HCT116 (cell line): ENCODE data around the gene MS4A15. TPM values are rescaled to one million over a fixed set of nuclear protein-coding genes. Genes with fewer than 3 reads are reported as not detected.

Source experiments
- ATAC-seq: fragments of 200-7000 bp; cut with Tn5 transposase; 2 replicates; pipeline ENCODE4 v1.9.1; 2020; ENCODE audit warnings: mild to moderate bottlenecking, moderate library complexity
- BruUV-seq: library from RNA; stranded (reverse); fragments of 400-500 nt; replicated peaks from 2 replicates; lab custom pipeline; 2021; lab: Mats Ljungman, UMichigan
- CTCF ChIA-PET: fragments of 300-600 bp; sonication (Branson Sonifier 250); formaldehyde crosslinking; loops from one replicate; lab custom pipeline; 2021; ENCODE audit warnings: antibody characterized with exemption; lab: Charles Lee
- POLR2A ChIA-PET: fragments of 300-600, 350-600 bp; sonication (Branson Sonifier 250); formaldehyde crosslinking; loops from one replicate; lab custom pipeline; 2021; ENCODE audit warnings: antibody characterized with exemption; lab: Charles Lee
- RAD21 ChIA-PET, 2 experiments: fragments of 300-600 bp; sonication (Branson Sonifier 250); formaldehyde crosslinking; loops; one replicate each; lab custom pipeline; 2023; ENCODE audit warnings: low total read pairs in 2 of 2; ENCODE audit not compliant: uncharacterized antibody in 2 of 2, unreplicated experiment in 2 of 2, low non-redundant PET in 1 of 2; lab: Charles Lee
- DNase-seq: peaks from one replicate; pipeline ENCODE4 v3.0.0-alpha.2; 2010; ENCODE audit warnings: low read depth, low spot score
- H2AFZ ChIP-seq: fragments of 200-600 bp; shearing (Covaris generic), sonication (generic); 2 replicates; pipeline ENCODE4 v1.6.1; 2017; ENCODE audit warnings: low read depth, mixed run types, mixed read lengths, antibody characterized with exemption, low read length; ENCODE audit not compliant: poor library complexity, severe bottlenecking
- H3K27ac ChIP-seq: 2 replicates; pipeline ENCODE4 v1.5.1; 2012; ENCODE audit warnings: low read depth, low read length
- H3K27me3 ChIP-seq: fragments of 200-600 bp; sonication (generic); 2 replicates; pipeline ENCODE4 v1.6.1; 2016; ENCODE audit warnings: mixed run types, low read length, mixed read lengths; ENCODE audit not compliant: insufficient read depth
- H3K36me3 ChIP-seq, 2 experiments: fragments of 200-500 bp in 1 of 2; fragments of 200-600 bp in 1 of 2; sonication (Bioruptor generic) in 1 of 2; sonication (generic) in 1 of 2; 2 replicates each; pipeline versions ENCODE4 v1.5.1 to v1.6.1; 2014 to 2016; ENCODE audit warnings: low read length in 2 of 2, inconsistent platforms in 1 of 2, mixed read lengths in 1 of 2, mixed run types in 1 of 2; ENCODE audit not compliant: insufficient read depth in 2 of 2, control insufficient read depth in 1 of 2
- H3K4me1 ChIP-seq, 2 experiments: fragments of 200-600 bp in 1 of 2; sonication (generic) in 1 of 2; 2 replicates each; pipeline versions ENCODE4 v1.5.1 to v1.6.1; 2012 to 2017; ENCODE audit warnings: low read length in 2 of 2, inconsistent platforms in 1 of 2, mild to moderate bottlenecking in 1 of 2, mixed read lengths in 1 of 2, mixed run types in 1 of 2, moderate library complexity in 1 of 2; ENCODE audit not compliant: insufficient read depth in 2 of 2, control insufficient read depth in 1 of 2
- H3K4me2 ChIP-seq: fragments of 200-600 bp; sonication (generic); 2 replicates; pipeline ENCODE4 v1.6.1; 2017; ENCODE audit warnings: mixed run types, low read length, mixed read lengths
- H3K4me3 ChIP-seq, 2 experiments: fragments of 200-600 bp in 1 of 2; sonication (generic) in 1 of 2; replicated peaks in 1 of 2; 2 replicates each; pipeline ENCODE4 v1.5.1; 2011 to 2016; ENCODE audit warnings: low read length in 2 of 2, control low read depth in 1 of 2, low read depth in 1 of 2, mild to moderate bottlenecking in 1 of 2, mixed read lengths in 1 of 2, mixed run types in 1 of 2
- H3K79me2 ChIP-seq: fragments of 200-600 bp; sonication (generic); 2 replicates; pipeline ENCODE4 v1.6.1; 2017; ENCODE audit warnings: mild to moderate bottlenecking, mixed run types, low read length, moderate library complexity, mixed read lengths; ENCODE audit not compliant: insufficient read depth
- H3K9ac ChIP-seq: fragments of 200-600 bp; sonication (generic); 2 replicates; pipeline ENCODE4 v1.6.1; 2016; ENCODE audit warnings: low read length, mixed read lengths
- H3K9me2 ChIP-seq: fragments of 200-600 bp; sonication (generic), shearing (Covaris generic); 2 replicates; pipeline ENCODE4 v1.6.1; 2017; ENCODE audit warnings: mixed run types, mild to moderate bottlenecking, moderate library complexity; ENCODE audit not compliant: insufficient read depth
- H3K9me3 ChIP-seq, 2 experiments: fragments of 200-500 bp in 1 of 2; fragments of 200-600 bp in 1 of 2; sonication (Bioruptor generic) in 1 of 2; sonication (generic) in 1 of 2; 2 replicates each; pipeline ENCODE4 v1.6.1; 2014 to 2017; ENCODE audit warnings: low read length in 2 of 2, mixed read lengths in 2 of 2, inconsistent platforms in 1 of 2, low read depth in 1 of 2, mild to moderate bottlenecking in 1 of 2, mixed run types in 1 of 2, moderate library complexity in 1 of 2; ENCODE audit not compliant: control insufficient read depth in 1 of 2, insufficient read depth in 1 of 2
- H4K20me1 ChIP-seq: fragments of 200-600 bp; sonication (generic), shearing (Covaris generic); 2 replicates; pipeline ENCODE4 v1.6.1; 2017; ENCODE audit warnings: mixed run types, mild to moderate bottlenecking, moderate library complexity; ENCODE audit not compliant: insufficient read depth
- CEBPB ChIP-seq: IDR thresholded peaks from 2 replicates; pipeline ENCODE4 v1.6.1; 2012; ENCODE audit warnings: low read depth
- EGR1 ChIP-seq: IDR thresholded peaks from 2 replicates; pipeline ENCODE4 v1.6.1; 2012; ENCODE audit warnings: low read depth
- ELF1 ChIP-seq: IDR thresholded peaks from 2 replicates; pipeline ENCODE4 v1.6.1; 2012; ENCODE audit warnings: low read depth, borderline replicate concordance
- EZH2 ChIP-seq: fragments of 200-600 bp; sonication (generic); IDR thresholded peaks from 2 replicates; pipeline ENCODE4 v1.6.1; 2017; ENCODE audit warnings: antibody characterized with exemption, mixed run types
- EZH2phosphoT487 ChIP-seq: fragments of 200-600 bp; IDR thresholded peaks from 2 replicates; pipeline ENCODE4 v1.6.1; 2018; ENCODE audit warnings: antibody characterized with exemption, borderline replicate concordance
- FOSL1 ChIP-seq: IDR thresholded peaks from 2 replicates; pipeline ENCODE4 v1.6.1; 2012; ENCODE audit warnings: low read depth
- JUND ChIP-seq: IDR thresholded peaks from 2 replicates; pipeline ENCODE4 v1.6.1; 2012
- POLR2A ChIP-seq: IDR thresholded peaks from 2 replicates; pipeline ENCODE4 v1.7.0; 2011; ENCODE audit warnings: borderline replicate concordance; ENCODE audit not compliant: insufficient read depth, insufficient read length; ENCODE audit errors: extremely low read depth
- POLR2AphosphoS5 ChIP-seq: IDR thresholded peaks from 2 replicates; pipeline ENCODE4 v1.6.1; 2011; ENCODE audit warnings: mild to moderate bottlenecking, low read depth, low read length, moderate library complexity
- REST ChIP-seq: IDR thresholded peaks from 2 replicates; pipeline ENCODE4 v1.6.1; 2012; ENCODE audit warnings: low read depth
- SIN3A ChIP-seq: IDR thresholded peaks from 2 replicates; pipeline ENCODE4 v1.6.1; 2012; ENCODE audit warnings: low read depth
- SP1 ChIP-seq: IDR thresholded peaks from 2 replicates; pipeline ENCODE4 v1.6.1; 2012; ENCODE audit warnings: low read depth
- TCF7L2 ChIP-seq: IDR thresholded peaks from 2 replicates; pipeline ENCODE4 v1.7.0; 2011; ENCODE audit warnings: borderline replicate concordance, inconsistent platforms; ENCODE audit not compliant: insufficient read depth, insufficient read length; ENCODE audit errors: extremely low read depth
- YY1 ChIP-seq: IDR thresholded peaks from 2 replicates; pipeline ENCODE4 v1.6.1; 2011; ENCODE audit warnings: low read length, low read depth, moderate library complexity, mild to moderate bottlenecking; ENCODE audit not compliant: insufficient replicate concordance; ENCODE audit errors: extremely low read depth
- ZFX ChIP-seq: fragments of 450-650 bp; IDR thresholded peaks from 2 replicates; pipeline ENCODE4 v1.6.1; 2017
- intact Hi-C: fragments of 100-400 bp; cut with micrococcal nuclease; formaldehyde crosslinking; loops from 2 replicates; pipeline ENCODE4 v1.10.0; 2022
- total RNA-seq: library from RNA; stranded (reverse); gene quantifications from one replicate; pipeline ENCODE4 v1.2.1, GENCODE V29; 2021; ENCODE audit not compliant: unreplicated experiment
- TF ChIP-seq, protein P1 (sequence below): IDR thresholded peaks from 2 replicates; pipeline ENCODE4 v1.6.1; 2012
- TF ChIP-seq, protein P2 (sequence below): IDR thresholded peaks from 2 replicates; pipeline ENCODE4 v1.6.1; 2012
- TF ChIP-seq, protein P3 (sequence below): IDR thresholded peaks from 2 replicates; pipeline ENCODE4 v1.6.1; 2011; ENCODE audit warnings: mild to moderate bottlenecking, low read length, moderate library complexity; ENCODE audit not compliant: insufficient replicate concordance; ENCODE audit errors: extremely low read depth

The MS4A15 gene
- total RNA-seq, 1 experiment from 2014 or later = 1.5 TPM

DNA sequence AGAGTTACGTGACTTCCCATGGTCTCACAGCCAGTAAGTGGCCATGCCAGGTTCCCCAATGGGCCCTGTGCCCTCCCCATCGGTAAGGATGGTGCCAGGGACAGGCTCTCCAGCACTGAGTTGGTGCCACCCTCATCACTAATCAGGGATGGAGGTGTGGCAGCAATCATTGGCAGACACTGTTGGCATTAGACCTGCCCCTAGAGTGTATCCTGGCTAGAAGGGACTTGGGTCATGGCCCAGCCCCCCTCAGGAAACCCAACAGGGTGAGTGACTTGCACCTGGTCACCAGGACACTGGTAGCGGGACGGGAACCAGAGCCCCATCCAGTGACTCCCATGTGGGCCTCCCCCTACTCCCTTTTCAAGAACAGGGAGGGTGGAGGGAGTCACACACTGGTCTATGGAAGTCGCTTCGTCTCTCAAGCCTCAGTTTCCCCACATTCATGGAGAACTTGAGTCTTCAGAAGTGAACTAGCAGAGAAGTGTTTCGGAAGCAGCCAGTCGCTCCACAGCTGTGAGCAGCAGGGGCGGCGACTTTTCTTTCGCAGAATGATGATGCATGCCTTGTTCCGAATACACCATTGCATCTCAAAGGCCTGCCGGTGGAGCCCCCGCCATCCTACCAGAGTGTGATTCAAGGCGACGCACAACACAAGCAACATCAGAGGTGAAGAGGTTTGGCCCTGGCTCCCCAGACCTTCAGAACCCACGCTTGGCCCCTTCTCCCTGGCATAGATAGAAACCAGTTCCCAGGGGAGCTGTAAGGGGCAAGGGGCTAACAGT is 41.4 kb downstream of the MS4A15 start:
- no peak overlapping the region for H3K9ac ChIP-seq
- no peak overlapping the region for H3K4me3 ChIP-seq
- no peak overlapping the region for H3K4me2 ChIP-seq
- H3K27me3 ChIP-seq = peaks cover 13% of the 10 kb centered on the region
- intact Hi-C loops = no loop called here
- no peaks in the 10 kb centered on the region for H3K9me2 ChIP-seq
- DNase-seq (no peak), ATAC-seq (no peak)
- CTCF ChIA-PET = no interaction called here
- no peak overlapping the region for H3K27ac ChIP-seq
- no peaks in the 10 kb centered on the region for H3K36me3 ChIP-seq
- H3K4me1 ChIP-seq = no peaks in the 10 kb centered on the region
- H4K20me1 ChIP-seq = no peaks in the 10 kb centered on the region
- RAD21 ChIA-PET = no interaction called here
- no peaks in the 10 kb centered on the region for H3K9me3 ChIP-seq
- H3K79me2 ChIP-seq = no peaks in the 10 kb centered on the region
- no peak overlapping the region for H2AFZ ChIP-seq
- POLR2A ChIA-PET = no interaction called here
- TF ChIP-seq EZH2 = no peak
- TF ChIP-seq, protein P1, sequence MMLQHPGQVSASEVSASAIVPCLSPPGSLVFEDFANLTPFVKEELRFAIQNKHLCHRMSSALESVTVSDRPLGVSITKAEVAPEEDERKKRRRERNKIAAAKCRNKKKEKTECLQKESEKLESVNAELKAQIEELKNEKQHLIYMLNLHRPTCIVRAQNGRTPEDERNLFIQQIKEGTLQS = no peak
- TF ChIP-seq, protein P2, sequence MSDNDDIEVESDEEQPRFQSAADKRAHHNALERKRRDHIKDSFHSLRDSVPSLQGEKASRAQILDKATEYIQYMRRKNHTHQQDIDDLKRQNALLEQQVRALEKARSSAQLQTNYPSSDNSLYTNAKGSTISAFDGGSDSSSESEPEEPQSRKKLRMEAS = no peak
- no peak for TF ChIP-seq CEBPB
- no peak for TF ChIP-seq SP1
- no peak for TF ChIP-seq POLR2A
- TF ChIP-seq REST = no peak
- no peak for TF ChIP-seq TCF7L2
- no peak for TF ChIP-seq EGR1
- no peak for TF ChIP-seq ZFX
- TF ChIP-seq YY1 = no peak
- no peak for TF ChIP-seq ELF1
- no peak for TF ChIP-seq EZH2phosphoT487
- TF ChIP-seq JUND = no peak
- no peak for TF ChIP-seq POLR2AphosphoS5
- no peak for TF ChIP-seq FOSL1
- TF ChIP-seq, protein P3, sequence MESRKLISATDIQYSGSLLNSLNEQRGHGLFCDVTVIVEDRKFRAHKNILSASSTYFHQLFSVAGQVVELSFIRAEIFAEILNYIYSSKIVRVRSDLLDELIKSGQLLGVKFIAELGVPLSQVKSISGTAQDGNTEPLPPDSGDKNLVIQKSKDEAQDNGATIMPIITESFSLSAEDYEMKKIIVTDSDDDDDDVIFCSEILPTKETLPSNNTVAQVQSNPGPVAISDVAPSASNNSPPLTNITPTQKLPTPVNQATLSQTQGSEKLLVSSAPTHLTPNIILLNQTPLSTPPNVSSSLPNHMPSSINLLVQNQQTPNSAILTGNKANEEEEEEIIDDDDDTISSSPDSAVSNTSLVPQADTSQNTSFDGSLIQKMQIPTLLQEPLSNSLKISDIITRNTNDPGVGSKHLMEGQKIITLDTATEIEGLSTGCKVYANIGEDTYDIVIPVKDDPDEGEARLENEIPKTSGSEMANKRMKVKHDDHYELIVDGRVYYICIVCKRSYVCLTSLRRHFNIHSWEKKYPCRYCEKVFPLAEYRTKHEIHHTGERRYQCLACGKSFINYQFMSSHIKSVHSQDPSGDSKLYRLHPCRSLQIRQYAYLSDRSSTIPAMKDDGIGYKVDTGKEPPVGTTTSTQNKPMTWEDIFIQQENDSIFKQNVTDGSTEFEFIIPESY = no peak
- no peak for TF ChIP-seq SIN3A
- no TSS peak for BruUV-seq
